GM12864 (cell line): ENCODE results near the gene GPR146.

Experiments
- DNase-seq: peaks from one replicate; pipeline ENCODE4 v3.0.0-alpha.2; 2011; ENCODE audit warnings: low read depth
- H3K4me3 ChIP-seq: 2 replicates; pipeline ENCODE4 v1.5.1; 2011; ENCODE audit warnings: mild to moderate bottlenecking, low read depth, low read length, control low read depth
- TF ChIP-seq, protein P1 (sequence below): IDR thresholded peaks from 2 replicates; pipeline ENCODE4 v1.5.1; 2011; ENCODE audit warnings: low read depth, mild to moderate bottlenecking, moderate library complexity, low read length, control low read depth, inconsistent platforms; ENCODE audit errors: missing control alignments

GPR146 gene

GRCh38 chr7:1083729-1084657 lies 39.6 kb downstream of the GPR146 start:
- TF ChIP-seq, protein P1, sequence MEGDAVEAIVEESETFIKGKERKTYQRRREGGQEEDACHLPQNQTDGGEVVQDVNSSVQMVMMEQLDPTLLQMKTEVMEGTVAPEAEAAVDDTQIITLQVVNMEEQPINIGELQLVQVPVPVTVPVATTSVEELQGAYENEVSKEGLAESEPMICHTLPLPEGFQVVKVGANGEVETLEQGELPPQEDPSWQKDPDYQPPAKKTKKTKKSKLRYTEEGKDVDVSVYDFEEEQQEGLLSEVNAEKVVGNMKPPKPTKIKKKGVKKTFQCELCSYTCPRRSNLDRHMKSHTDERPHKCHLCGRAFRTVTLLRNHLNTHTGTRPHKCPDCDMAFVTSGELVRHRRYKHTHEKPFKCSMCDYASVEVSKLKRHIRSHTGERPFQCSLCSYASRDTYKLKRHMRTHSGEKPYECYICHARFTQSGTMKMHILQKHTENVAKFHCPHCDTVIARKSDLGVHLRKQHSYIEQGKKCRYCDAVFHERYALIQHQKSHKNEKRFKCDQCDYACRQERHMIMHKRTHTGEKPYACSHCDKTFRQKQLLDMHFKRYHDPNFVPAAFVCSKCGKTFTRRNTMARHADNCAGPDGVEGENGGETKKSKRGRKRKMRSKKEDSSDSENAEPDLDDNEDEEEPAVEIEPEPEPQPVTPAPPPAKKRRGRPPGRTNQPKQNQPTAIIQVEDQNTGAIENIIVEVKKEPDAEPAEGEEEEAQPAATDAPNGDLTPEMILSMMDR: no peak
- H3K4me3 ChIP-seq: no peak overlapping the region
- DNase-seq: no peak

DNA sequence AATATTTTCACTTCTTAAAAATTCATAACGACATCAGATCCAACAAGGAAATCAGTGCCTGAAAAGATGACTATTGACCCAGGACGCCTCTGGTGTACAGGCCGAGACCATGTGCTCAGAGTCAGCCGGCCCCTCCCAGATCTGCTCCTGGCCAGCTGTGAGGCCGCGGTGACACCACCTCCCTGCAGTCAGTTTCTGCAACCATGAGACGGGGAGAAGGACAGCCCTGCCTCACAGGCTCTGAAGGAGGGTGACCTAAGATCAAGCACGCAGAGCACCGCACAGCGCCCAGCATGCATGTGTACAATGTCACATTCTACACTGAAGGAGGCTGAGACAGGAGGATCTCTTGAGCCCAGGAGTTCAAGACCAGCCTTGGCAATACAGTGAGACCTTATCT lies 40.9 kb downstream of the GPR146 start:
- no peak for DNase-seq
- no peak overlapping the region for H3K4me3 ChIP-seq
- TF ChIP-seq, protein P1: no peak

- TF ChIP-seq, protein P1: no peak
- no peak for DNase-seq
- no peak overlapping the region for H3K4me3 ChIP-seq
These were observed 41.6 kb downstream of the GPR146 start for GRCh38 chr7:1085910-1086421.

GRCh38 chr7:1086588-1087464 lies 42.5 kb downstream of the GPR146 start:
- TF ChIP-seq, protein P1: peak; percentile 74
- DNase-seq: no peak
- peak overlapping the region; percentile 43 for H3K4me3 ChIP-seq

GRCh38 chr7:1087465-1087814 lies 43.1 kb downstream of the GPR146 start:
- no peak for DNase-seq
- TF ChIP-seq, protein P1: no peak
- H3K4me3 ChIP-seq: peak overlapping the region; percentile 43

- peak within 1 kb of the TSS; percentile 43 for H3K4me3 ChIP-seq
- TF ChIP-seq, protein P1: no peak
- DNase-seq: no peak
These were observed 43.9 kb downstream of the GPR146 start, which contains the start of gene GPER1 for GRCh38 chr7:1087952-1088920. TSS of gene GPER1 (plus strand) at chr7:1088113. CDS start at chr7:1091729, 3,616 bp downstream.
